NCI-H187 (cell line): ENCODE data around the gene ZNF80.
"Not testable (repeated sequence)": the region's sequence is repeated elsewhere in the genome, so short reads cannot be mapped to it uniquely, and the experiment has no call there.

ENCODE experiments used
- DNase-seq, 2 experiments: peaks; one replicate each; lab custom pipeline; 2025; lab: John Stamatoyannopoulos, UW

ZNF80 gene

GRCh38 chr3:114237478-114237877 lies at the start of gene ZNF80:
ZNF80 (minus strand) TSS chr3:114237578; CDS start chr3:114237074, 504 bp downstream.
- not testable (repeated sequence) for DNase-seq

- no peak for DNase-seq
Observed at GRCh38 chr3:114286266-114286665, 48.9 kb upstream of the ZNF80 start.

GRCh38 chr3:114285648-114286230 lies 48.4 kb upstream of the ZNF80 start:
- no peak for DNase-seq

- DNase-seq, result no peak
Observed at GRCh38 chr3:114284644-114285043, 47.3 kb upstream of the ZNF80 start.

GRCh38 chr3:114276856-114277255 lies 39.5 kb upstream of the ZNF80 start:
- DNase-seq, result not testable (repeated sequence)

GRCh38 chr3:114274929-114275328 lies 37.6 kb upstream of the ZNF80 start:
- DNase-seq, result no peak

- no peak for DNase-seq
Observed at GRCh38 chr3:114272271-114272670, 34.9 kb upstream of the ZNF80 start.

GRCh38 chr3:114270019-114270418 lies 32.6 kb upstream of the ZNF80 start:
- no peak for DNase-seq

GRCh38 chr3:114260152-114260551 lies 22.8 kb upstream of the ZNF80 start:
- DNase-seq, result no peak

- no peak for DNase-seq
Observed at GRCh38 chr3:114259566-114259965, 22.2 kb upstream of the ZNF80 start.

- no peak for DNase-seq
Observed at GRCh38 chr3:114253505-114253904, 16.1 kb upstream of the ZNF80 start.

GRCh38 chr3:114252954-114253353 lies 15.6 kb upstream of the ZNF80 start:
- DNase-seq, result no peak

- no peak for DNase-seq
Observed at GRCh38 chr3:114242947-114243346, 5.6 kb upstream of the ZNF80 start.

GRCh38 chr3:114241262-114241661 lies 3.9 kb upstream of the ZNF80 start:
- DNase-seq, result no peak

- not testable (repeated sequence) for DNase-seq
Observed at GRCh38 chr3:114238146-114238785, 888 bp upstream of the ZNF80 start.

GRCh38 chr3:114235431-114235830 lies 1.9 kb downstream of the ZNF80 start:
- DNase-seq, result no peak

GRCh38 chr3:114234745-114235144 lies 2.6 kb downstream of the ZNF80 start:
- no peak for DNase-seq

GRCh38 chr3:114231616-114232015 lies 5.8 kb downstream of the ZNF80 start:
- no peak for DNase-seq

- no peak for DNase-seq
Observed at GRCh38 chr3:114227076-114227475, 10.3 kb downstream of the ZNF80 start.

- DNase-seq, result no peak
Observed at GRCh38 chr3:114226313-114226712, 11.1 kb downstream of the ZNF80 start.

GRCh38 chr3:114223143-114223542 lies 14.2 kb downstream of the ZNF80 start:
- no peak for DNase-seq

- no peak for DNase-seq
Observed at GRCh38 chr3:114221881-114222264, 15.5 kb downstream of the ZNF80 start.

- no peak for DNase-seq
Observed at GRCh38 chr3:114221165-114221880, 16.1 kb downstream of the ZNF80 start.
